Tibial nerve (tissue), 3 donors: ENCODE data around the gene E2F2.

Source experiments
- CTCF ChIP-seq, 5 experiments: fragments of 200-600 bp in 3 of 5; fragments of 450-650 bp in 2 of 5; sonication (generic) in 3 of 5; IDR thresholded peaks; one replicate each; pipeline ENCODE4 v1.5.1; 2016 to 2019; ENCODE audit warnings: antibody characterized with exemption in 5 of 5, mild to moderate bottlenecking in 3 of 5, moderate library complexity in 2 of 5
- POLR2A ChIP-seq, 2 donors: fragments of 450-650 bp; IDR thresholded peaks; one replicate each; pipeline ENCODE4 v1.6.1; 2017; ENCODE audit warnings: antibody characterized with exemption in 2 of 2, mild to moderate bottlenecking in 2 of 2, moderate library complexity in 2 of 2

DNA sequence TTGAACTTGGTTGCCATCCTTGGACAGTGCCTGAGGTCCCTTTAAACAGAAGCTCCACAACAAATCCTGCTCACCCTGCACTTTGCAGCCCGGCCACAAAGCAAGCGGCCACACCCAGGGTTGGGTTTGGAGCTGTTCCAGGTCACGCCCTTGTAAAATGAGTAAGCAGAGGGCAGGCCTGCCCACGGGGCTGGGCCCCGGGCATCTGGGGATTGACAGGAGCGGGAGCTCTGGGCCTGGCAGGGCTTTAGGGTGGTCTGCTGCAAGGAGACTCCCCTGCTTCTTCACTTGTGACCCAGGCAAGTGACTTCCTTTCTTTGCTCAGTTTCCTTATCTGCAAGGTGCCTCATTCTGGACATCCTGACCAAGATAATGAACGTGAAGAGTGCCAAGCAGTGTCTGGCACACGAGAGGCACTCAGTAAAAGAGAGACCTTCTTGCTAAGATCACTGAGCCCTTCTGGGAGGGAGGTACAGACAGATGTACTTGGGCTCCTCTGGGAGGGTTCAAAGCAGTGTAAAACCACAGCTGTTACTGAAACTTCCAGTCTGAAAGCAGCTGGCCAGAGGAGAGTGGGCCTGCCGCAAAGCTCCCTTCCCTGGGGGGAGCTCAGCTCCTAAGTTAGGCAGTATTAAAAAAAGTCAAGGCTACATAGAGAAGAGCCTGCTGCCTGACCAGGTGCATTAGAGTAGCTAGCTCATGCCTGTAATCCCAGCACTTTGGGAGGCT lies 2.6 kb downstream of the E2F2 start:
- TF ChIP-seq CTCF (IDR thresholded peaks at IDR 0.05) (no peak), POLR2A (IDR thresholded peaks at IDR 0.05) (no peak)
